HFF-Myc (cell line): Measurements from ENCODE around the gene MUTYH.

Source experiments
- DNase-seq: peaks from one replicate; pipeline ENCODE4 v3.0.0-alpha.2; 2011; ENCODE audit warnings: low read depth; ENCODE audit errors: extremely low read depth
- H3K4me3 ChIP-seq: replicated peaks from 2 replicates; pipeline ENCODE4 v1.5.1; 2011; ENCODE audit warnings: low read depth, mild to moderate bottlenecking, control low read depth, low read length
- TF ChIP-seq, protein P1 (sequence below): IDR thresholded peaks from 2 replicates; pipeline ENCODE4 v1.5.1; 2012; ENCODE audit warnings: mild to moderate bottlenecking, low read depth, low read length, control low read depth; ENCODE audit errors: missing control alignments

Gene MUTYH

DNA sequence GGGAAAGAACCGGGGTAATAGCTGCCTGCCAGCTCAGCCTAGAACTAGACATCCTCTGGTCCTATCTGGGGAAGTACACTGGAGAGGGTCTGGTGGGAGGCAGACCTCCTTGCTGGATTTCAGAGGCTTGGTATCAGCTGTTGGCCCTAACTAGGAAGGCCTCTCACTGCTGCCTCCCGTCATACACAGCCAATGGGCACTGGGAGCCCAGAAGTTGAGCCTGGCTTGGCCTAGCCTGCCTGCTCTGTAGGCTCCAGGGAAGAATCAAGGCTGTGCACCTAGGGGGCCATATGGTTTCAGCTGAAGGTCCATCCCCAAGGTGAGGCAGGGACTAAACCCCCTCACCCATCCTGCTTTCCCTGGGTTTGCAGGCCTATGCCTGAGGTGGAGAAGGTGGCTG, 4.3 kb upstream of the MUTYH start:
- no peak for DNase-seq
- TF ChIP-seq, protein P1, sequence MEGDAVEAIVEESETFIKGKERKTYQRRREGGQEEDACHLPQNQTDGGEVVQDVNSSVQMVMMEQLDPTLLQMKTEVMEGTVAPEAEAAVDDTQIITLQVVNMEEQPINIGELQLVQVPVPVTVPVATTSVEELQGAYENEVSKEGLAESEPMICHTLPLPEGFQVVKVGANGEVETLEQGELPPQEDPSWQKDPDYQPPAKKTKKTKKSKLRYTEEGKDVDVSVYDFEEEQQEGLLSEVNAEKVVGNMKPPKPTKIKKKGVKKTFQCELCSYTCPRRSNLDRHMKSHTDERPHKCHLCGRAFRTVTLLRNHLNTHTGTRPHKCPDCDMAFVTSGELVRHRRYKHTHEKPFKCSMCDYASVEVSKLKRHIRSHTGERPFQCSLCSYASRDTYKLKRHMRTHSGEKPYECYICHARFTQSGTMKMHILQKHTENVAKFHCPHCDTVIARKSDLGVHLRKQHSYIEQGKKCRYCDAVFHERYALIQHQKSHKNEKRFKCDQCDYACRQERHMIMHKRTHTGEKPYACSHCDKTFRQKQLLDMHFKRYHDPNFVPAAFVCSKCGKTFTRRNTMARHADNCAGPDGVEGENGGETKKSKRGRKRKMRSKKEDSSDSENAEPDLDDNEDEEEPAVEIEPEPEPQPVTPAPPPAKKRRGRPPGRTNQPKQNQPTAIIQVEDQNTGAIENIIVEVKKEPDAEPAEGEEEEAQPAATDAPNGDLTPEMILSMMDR = no peak
- no peak overlapping the region for H3K4me3 ChIP-seq

DNA sequence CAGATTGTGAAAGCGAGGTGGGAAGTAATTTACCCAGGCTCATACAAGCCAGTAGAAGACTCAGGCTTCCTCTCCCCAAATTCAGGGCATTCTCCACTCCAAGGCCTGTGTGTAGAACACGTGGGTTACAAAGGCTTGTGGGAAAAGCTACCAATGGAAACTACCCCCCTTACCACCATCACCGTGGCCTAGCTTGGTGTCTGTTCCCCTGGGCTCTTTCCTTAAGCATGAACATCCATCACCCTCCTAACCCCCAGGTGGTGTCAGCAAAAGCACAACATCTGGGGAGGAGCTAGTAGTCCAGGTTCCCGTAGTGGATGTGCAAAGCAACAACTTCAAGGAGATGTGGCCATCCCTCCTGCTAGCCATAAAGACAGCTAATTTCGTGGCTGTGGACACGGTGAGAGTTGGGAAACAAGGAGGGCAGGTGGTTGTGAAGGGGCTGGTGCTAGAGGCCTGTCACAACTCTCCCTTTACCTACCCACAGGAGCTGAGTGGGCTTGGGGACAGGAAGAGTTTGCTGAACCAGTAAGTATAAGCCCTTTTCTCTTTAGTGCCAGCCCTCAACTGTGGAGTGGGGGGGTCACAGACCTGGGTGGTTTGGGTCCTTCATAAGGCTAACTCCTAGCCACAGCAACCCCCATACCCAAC, 701 bp upstream of the MUTYH start:
- TF ChIP-seq, protein P1 = no peak
- no peak for DNase-seq
- peak overlapping the region; percentile 68 for H3K4me3 ChIP-seq

DNA sequence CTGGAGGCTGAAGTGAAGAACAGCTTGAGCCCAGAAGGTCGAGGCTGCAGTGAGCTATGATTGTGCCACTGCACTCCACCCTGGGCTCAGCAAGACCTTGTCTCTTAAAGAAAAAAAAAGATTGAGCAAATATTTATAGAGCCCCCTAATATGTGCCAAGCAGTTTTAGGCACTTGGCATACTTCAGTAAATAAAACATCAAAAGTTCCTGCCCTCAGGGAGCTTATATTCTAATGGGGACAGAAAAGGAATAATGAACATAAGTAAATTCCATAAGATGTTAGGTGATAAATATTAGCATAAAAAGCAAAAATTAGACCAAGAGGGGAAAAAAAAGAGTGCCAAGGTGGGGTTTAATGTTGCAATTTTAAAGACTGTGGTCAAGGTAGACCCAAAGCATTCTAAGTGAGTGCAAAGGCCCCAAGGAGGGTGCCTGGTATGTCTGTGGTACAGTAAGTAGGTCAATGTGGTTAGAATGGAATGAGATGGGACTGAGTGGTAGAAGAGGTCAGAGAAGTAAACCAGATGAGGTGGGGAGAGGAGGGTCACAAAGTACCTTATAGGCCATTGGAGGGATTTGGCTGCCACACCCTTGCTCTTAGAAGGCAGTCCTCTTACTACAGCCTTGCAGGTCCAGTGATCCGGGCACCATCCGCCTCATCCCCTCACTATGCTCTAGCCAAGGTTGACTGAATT, 2.5 kb downstream of the MUTYH start:
- no peak for DNase-seq
- TF ChIP-seq, protein P1 = no peak
- H3K4me3 ChIP-seq = no peak overlapping the region

DNA sequence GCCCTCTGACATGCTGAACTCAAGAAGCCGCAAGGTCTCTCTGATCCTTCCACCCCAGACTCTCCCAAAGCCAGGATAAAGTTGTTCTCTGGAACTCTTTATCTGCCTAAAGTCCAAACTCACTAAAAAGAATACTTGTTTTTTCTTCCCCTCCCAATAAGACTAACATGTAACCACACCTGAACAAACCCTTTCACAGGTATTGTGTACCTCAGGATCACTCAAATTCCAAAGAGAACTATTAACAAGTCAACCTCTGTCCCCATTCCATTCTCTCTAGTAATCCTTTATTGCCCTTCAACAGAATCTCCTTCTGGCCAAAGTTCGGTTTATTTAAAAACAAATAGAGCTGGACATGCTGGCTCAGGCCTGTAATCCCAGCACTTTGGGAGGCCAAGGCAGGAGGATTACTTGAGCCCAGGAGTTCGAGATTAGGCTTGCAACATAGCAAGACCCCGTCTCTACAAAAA, 4.3 kb downstream of the MUTYH start:
- no peak overlapping the region for H3K4me3 ChIP-seq
- no peak for DNase-seq
- TF ChIP-seq, protein P1 = no peak

DNA sequence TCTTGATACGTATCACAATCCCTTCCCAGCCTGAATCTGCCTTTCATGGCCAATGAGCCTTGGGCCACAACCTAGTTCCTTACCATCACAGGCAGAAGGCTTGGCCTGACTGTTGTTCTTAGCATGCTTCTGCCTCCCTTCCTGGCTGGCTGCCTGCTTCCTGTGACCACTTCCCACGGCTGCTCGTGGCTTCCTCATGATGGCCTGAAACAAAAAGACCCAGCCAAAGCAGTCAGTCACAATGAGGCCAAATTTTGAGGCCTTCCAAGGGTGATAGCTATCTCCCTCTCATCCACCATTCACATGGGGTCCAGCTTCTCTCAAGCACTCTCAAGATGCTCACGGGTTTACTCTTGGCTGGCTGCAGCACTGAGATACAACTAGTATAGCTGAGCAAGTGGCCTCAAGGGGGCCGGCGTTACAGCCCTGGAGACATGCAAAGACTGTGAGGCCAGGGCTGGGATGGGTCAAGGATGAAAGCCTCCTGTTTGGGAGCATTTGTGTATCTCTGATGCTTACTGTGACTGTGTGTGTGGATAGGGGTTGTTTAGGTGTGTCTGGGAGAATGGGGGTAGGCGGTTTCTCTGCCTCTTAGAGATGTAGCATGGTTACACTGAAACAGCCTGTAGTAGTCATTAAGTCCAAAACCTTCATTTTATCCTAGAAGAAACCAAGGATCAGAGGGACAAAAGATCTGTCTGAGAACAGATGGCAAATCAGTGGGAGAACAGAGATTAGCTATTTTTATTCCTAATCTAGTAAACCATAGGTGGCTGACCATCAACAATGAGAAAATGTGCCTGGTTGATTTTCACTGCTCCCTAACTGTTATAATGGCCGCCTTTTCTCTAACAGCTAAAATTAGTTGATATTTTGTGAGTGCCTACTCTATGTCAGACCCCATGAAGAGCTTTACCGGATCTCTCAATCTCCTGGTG, 5.7 kb downstream of the MUTYH start:
- TF ChIP-seq, protein P1 = no peak
- no peak overlapping the region for H3K4me3 ChIP-seq
- no peak for DNase-seq

DNA sequence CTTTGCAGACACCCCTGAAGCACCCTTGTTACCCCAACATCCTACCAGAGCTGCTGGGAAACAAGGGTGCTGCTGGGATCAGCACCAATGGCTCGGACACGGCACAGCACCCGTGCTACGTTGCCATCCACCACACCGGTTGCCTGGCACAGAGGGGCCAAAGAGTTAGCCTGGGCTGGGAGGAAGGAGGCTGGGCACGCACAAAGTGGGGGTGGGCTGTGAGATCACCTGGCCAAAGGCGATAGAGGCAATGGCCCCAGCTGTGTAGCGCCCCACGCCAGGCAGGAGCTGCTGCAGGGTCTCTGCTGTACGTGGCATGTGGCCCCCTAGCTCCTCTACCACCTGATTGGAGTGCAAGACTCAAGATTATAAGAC, 7.9 kb downstream of the MUTYH start:
- DNase-seq = no peak
- no peak overlapping the region for H3K4me3 ChIP-seq
- TF ChIP-seq, protein P1 = no peak
